CD4-positive, alpha-beta memory T cell (primary cell): ENCODE measurements around the gene IL36RN. TPM values are rescaled to one million over a fixed set of nuclear protein-coding genes. Genes with fewer than 3 reads are reported as not detected.
A peak's percentile ranks its signal among the peaks of the same experiment; 100 is the strongest.

ENCODE experiments used
- CTCF ChIA-PET: fragments of 350-600 bp; sonication (Branson Sonifier 250); formaldehyde crosslinking; loops from one replicate; lab custom pipeline; 2021; ENCODE audit warnings: inconsistent platforms; ENCODE audit not compliant: partially characterized antibody; lab: Charles Lee
- POLR2A ChIA-PET: fragments of 350-600 bp; sonication (Branson Sonifier 250); formaldehyde crosslinking; loops from one replicate; lab custom pipeline; 2021; ENCODE audit not compliant: partially characterized antibody; lab: Charles Lee
- DNase-seq, 5 donors: peaks; one replicate each; pipeline versions ENCODE4 v3.0.0 to v3.0.0-alpha.2; 2020 to 2022; ENCODE audit warnings: mixed read lengths in 1 of 5
- H3K27ac ChIP-seq: one replicate; pipeline ENCODE4 v1.7.0; 2013; ENCODE audit warnings: low read depth, low read length
- H3K27me3 ChIP-seq: 2 replicates; pipeline ENCODE4 v1.7.0; 2013; ENCODE audit warnings: mild to moderate bottlenecking, low read length, moderate library complexity; ENCODE audit not compliant: insufficient read depth
- H3K36me3 ChIP-seq: 2 replicates; pipeline ENCODE4 v1.7.0; 2013; ENCODE audit warnings: mild to moderate bottlenecking, low read length, moderate library complexity; ENCODE audit not compliant: insufficient read depth
- H3K4me1 ChIP-seq: 2 replicates; pipeline ENCODE4 v1.7.0; 2013; ENCODE audit warnings: mild to moderate bottlenecking, low read length, moderate library complexity; ENCODE audit not compliant: insufficient read depth
- H3K4me3 ChIP-seq, 2 donors: one replicate each; pipeline ENCODE4 v1.7.0; 2013; ENCODE audit warnings: low read length in 2 of 2, mild to moderate bottlenecking in 1 of 2
- H3K9me3 ChIP-seq, 2 donors: one replicate each; pipeline ENCODE4 v1.7.0; 2013; ENCODE audit warnings: low read length in 2 of 2, control low read depth in 1 of 2; ENCODE audit not compliant: control insufficient read depth in 1 of 2
- H3K27ac Mint-ChIP-seq, 7 donors: one replicate each; pipeline ENCODE4 v1.8.0; 2020 to 2021; ENCODE audit warnings: mixed read lengths in 7 of 7, mild to moderate bottlenecking in 6 of 7, inconsistent platforms in 3 of 7, moderate library complexity in 3 of 7
- H3K27me3 Mint-ChIP-seq, 2 donors: one replicate each; pipeline ENCODE4 v1.8.0; 2020 to 2021; ENCODE audit warnings: mixed read lengths in 2 of 2
- H3K36me3 Mint-ChIP-seq, 2 donors: one replicate each; pipeline ENCODE4 v1.8.0; 2020 to 2021; ENCODE audit warnings: mixed read lengths in 2 of 2, inconsistent platforms in 1 of 2, mild to moderate bottlenecking in 1 of 2
- H3K4me1 Mint-ChIP-seq, 4 donors: one replicate each; pipeline ENCODE4 v1.8.0; 2020 to 2021; ENCODE audit warnings: mixed read lengths in 4 of 4, mild to moderate bottlenecking in 1 of 4
- H3K4me3 Mint-ChIP-seq, 8 donors: one replicate each; pipeline ENCODE4 v1.8.0; 2020 to 2021; ENCODE audit warnings: mixed read lengths in 8 of 8, mild to moderate bottlenecking in 7 of 8, moderate library complexity in 6 of 8, inconsistent platforms in 3 of 8
- H3K9me3 Mint-ChIP-seq, 8 donors: one replicate each; pipeline ENCODE4 v1.8.0; 2020 to 2021; ENCODE audit warnings: mixed read lengths in 8 of 8, mild to moderate bottlenecking in 5 of 8, inconsistent platforms in 3 of 8, moderate library complexity in 1 of 8
- intact Hi-C: fragments of 100-400 bp; cut with micrococcal nuclease; formaldehyde crosslinking; loops from one replicate; pipeline ENCODE4 v1.15.1; 2023
- polyA plus RNA-seq, 2 donors: library from polyadenylated mRNA; unstranded; fragments of 300-500 nt; fragmentation: Illumina TruSeq; gene quantifications; one replicate each; pipeline ENCODE4 v1.2.3, GENCODE V29; 2021
- total RNA-seq, 2 experiments: library from RNA; stranded (reverse); gene quantifications; one replicate each; pipeline ENCODE4 v1.2.3, GENCODE V29; 2021

Gene IL36RN
- total and polyA plus RNA-seq, 4 experiments from 2014 or later: not detected

DNA sequence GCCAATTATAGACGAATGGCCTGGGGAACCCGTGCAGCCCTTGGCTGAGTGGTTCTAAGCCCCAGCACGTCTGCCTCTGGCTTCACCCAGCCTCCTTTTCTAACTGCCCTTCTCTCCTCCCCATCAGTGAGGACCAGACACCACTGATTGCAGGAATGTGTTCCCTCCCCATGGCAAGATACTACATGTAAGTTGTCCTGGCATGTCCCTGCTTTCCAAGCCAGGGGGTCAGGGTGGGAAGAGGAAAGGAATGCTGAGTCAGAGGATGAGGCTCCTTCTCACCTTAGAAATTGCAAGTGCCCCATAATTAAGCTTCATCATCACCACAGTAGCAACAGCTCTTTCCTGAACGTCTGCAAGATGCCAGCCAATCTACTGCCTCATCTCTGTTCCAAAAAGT lies 13.6 kb downstream of the IL36RN start:
- H3K27me3 ChIP-seq: no peaks in the 10 kb centered on the region
- Mint-ChIP-seq H3K27ac (no peak overlapping the region), H3K4me3 (no peak overlapping the region), H3K4me1 (peaks cover 2 to 6% (median 4%) of the 10 kb centered on the region in 4 donors), H3K27me3 (peaks cover 2 to 5% of the 10 kb centered on the region in 2 donors), H3K9me3 (no peaks in the 10 kb centered on the region), H3K36me3 (no peaks in the 10 kb centered on the region)
- H3K36me3 ChIP-seq: no peaks in the 10 kb centered on the region
- intact Hi-C loops: no loop called here
- H3K4me1 ChIP-seq: peaks cover 4% of the 10 kb centered on the region
- no peak overlapping the region for H3K4me3 ChIP-seq
- ChIA-PET CTCF (interaction anchor here (1.2 kb wide), 1 partner anchor 10 kb away, joined by 4 read pairs; no protein-coding TSS in a partner anchor), POLR2A (no interaction called here)
- H3K9me3 ChIP-seq: no peaks in the 10 kb centered on the region
- no peak overlapping the region for H3K27ac ChIP-seq
- no peak for DNase-seq

DNA sequence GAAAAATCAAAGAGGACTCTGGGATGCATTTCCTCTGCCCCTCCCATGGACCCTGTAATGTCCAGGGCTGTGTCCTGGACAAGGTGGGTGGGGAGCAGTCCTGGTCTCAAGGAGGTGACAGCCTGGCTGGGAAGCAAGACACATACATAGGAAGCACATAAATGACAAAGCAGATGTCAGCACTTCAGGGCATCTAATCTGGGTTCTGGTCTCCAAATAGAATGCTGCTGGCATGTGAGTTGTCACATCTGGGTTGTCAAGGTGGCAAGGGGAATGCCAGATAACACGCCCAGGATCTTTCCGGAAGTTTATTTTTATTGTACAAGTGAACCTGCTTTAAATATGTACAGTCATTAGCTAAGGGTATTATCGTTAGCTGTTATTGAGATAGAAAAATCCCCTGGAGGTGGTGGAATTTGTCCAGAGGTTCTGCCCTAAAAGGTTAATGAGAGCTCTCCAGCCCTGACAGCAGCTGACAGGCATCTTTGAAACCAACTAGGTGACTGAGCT lies 14.4 kb downstream of the IL36RN start:
- ChIA-PET CTCF (interaction anchor here (1.2 kb wide), 1 partner anchor 9 kb away, joined by 4 read pairs; no protein-coding TSS in a partner anchor), POLR2A (no interaction called here)
- Mint-ChIP-seq H3K27ac (peak overlapping the region in 1 of 7 donors; percentile 37), H3K27me3 (peaks cover 2 to 5% of the 10 kb centered on the region in 2 donors), H3K36me3 (no peaks in the 10 kb centered on the region), H3K4me3 (no peak overlapping the region), H3K4me1 (peaks cover 2 to 6% (median 4%) of the 10 kb centered on the region in 4 donors), H3K9me3 (no peaks in the 10 kb centered on the region)
- intact Hi-C loops: no loop called here
- H3K4me1 ChIP-seq: peaks cover 4% of the 10 kb centered on the region
- no peak overlapping the region for H3K4me3 ChIP-seq
- H3K9me3 ChIP-seq: no peaks in the 10 kb centered on the region
- H3K27me3 ChIP-seq: no peaks in the 10 kb centered on the region
- H3K36me3 ChIP-seq: no peaks in the 10 kb centered on the region
- DNase-seq: no peak
- no peak overlapping the region for H3K27ac ChIP-seq

DNA sequence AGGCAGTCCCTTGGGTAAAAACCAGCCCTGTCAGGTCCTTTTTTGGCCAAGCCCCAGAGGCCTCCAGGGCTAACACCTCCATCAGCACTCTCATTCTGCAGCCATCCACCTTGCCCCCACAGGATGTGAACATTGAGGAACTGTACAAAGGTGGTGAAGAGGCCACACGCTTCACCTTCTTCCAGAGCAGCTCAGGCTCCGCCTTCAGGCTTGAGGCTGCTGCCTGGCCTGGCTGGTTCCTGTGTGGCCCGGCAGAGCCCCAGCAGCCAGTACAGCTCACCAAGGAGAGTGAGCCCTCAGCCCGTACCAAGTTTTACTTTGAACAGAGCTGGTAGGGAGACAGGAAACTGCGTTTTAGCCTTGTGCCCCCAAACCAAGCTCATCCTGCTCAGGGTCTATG lies 16.0 kb downstream of the IL36RN start:
- ChIA-PET POLR2A (no interaction called here), CTCF (no interaction called here)
- no peak overlapping the region for H3K4me3 Mint-ChIP-seq
- intact Hi-C loops: no loop called here
- no peaks in the 10 kb centered on the region for H3K36me3 Mint-ChIP-seq
- Histone ChIP-seq H3K4me1 (peaks cover 4% of the 10 kb centered on the region), H3K27ac (no peak overlapping the region), H3K36me3 (no peaks in the 10 kb centered on the region), H3K4me3 (no peak overlapping the region), H3K9me3 (no peaks in the 10 kb centered on the region), H3K27me3 (no peaks in the 10 kb centered on the region)
- H3K27me3 Mint-ChIP-seq: peaks cover 2 to 4% of the 10 kb centered on the region in 2 donors
- H3K4me1 Mint-ChIP-seq: peaks cover 2 to 6% (median 4%) of the 10 kb centered on the region in 4 donors
- H3K9me3 Mint-ChIP-seq: no peaks in the 10 kb centered on the region
- DNase-seq: no peak
- no peak overlapping the region for H3K27ac Mint-ChIP-seq

DNA sequence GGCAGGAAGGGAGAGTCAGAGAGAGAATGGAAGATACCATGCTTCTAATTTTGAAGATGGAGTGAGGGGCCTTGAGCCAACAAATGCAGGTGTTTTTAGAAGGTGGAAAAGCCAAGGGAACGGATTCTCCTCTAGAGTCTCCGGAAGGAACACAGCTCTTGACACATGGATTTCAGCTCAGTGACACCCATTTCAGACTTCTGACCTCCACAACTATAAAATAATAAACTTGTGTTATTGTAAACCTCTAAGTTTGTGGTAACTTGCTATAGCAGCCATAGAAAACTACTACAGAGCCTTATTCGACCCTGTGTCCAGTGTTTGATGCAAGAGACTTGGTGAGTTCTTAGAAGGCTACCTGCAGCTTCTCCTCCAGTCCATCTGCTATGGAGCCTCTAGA lies 16.6 kb downstream of the IL36RN start:
- Histone ChIP-seq H3K27me3 (no peaks in the 10 kb centered on the region), H3K9me3 (no peaks in the 10 kb centered on the region), H3K4me3 (no peak overlapping the region), H3K27ac (no peak overlapping the region), H3K4me1 (peaks cover 4% of the 10 kb centered on the region), H3K36me3 (no peaks in the 10 kb centered on the region)
- H3K27me3 Mint-ChIP-seq: peaks cover 2 to 4% of the 10 kb centered on the region in 2 donors
- intact Hi-C loops: no loop called here
- H3K9me3 Mint-ChIP-seq: no peaks in the 10 kb centered on the region
- peak overlapping the region in 1 of 7 donors; percentile 66 for H3K27ac Mint-ChIP-seq
- no peak overlapping the region for H3K4me3 Mint-ChIP-seq
- POLR2A ChIA-PET: no interaction called here
- no peaks in the 10 kb centered on the region for H3K36me3 Mint-ChIP-seq
- no peak for DNase-seq
- CTCF ChIA-PET: no interaction called here
- H3K4me1 Mint-ChIP-seq: peaks cover 2 to 6% (median 4%) of the 10 kb centered on the region in 4 donors

DNA sequence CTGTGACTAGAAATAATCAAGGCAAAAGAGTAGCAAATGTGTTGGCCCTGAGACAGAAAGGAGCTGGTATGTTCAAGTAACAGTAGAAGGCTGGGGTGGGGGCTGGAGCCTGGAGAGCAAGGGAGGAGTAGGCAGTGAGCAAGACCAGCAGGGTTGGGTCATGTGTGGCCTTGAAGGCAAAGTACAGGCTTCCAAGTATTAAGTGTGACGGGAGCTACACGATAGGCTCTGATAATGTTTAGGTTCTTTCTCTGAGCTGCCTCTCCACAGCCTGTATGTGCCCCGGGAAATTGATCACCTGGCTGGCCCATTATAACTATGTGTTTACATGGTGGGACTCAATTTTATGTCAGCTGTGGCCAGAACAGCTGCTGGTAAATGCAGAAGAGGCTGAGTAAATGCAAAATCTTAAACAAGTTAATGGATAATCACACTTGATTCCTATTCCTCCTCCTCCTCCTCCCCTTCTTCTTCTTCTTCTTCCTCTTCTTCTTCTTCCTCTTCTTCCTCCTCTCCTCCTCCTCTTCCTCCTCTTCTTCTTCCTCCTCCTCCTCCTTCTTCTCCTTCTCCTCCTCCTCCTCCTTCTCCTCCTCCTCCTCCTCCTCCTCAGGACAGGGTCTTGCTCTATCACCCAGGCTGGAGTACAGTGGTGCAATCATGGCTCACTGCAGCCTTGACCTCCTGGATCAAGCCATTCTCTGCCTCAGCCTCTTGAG lies 18.1 kb downstream of the IL36RN start:
- H3K36me3 Mint-ChIP-seq: no peaks in the 10 kb centered on the region

DNA sequence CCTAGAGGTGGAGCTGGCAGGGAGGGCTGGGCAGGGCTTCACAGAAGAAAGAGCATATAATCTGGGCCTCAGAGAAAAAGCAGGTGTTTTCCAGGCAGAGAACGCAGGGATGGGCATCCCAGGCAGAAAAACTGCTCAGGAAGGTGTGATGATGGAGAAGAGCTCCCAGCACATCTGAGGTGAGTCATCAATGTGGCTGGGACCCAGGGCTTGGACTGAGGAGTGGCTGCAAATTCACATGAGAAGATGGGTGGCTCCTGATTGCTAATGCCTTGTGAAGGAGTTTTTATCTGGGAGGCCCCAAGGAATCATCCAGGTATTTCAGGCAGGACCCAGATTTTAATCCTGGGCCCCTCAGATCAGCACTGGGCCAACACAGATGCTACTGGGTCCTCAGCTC lies 18.9 kb downstream of the IL36RN start:
- Histone ChIP-seq H3K27ac (no peak overlapping the region), H3K9me3 (no peaks in the 10 kb centered on the region), H3K36me3 (no peaks in the 10 kb centered on the region), H3K27me3 (no peaks in the 10 kb centered on the region), H3K4me3 (no peak overlapping the region), H3K4me1 (peaks cover 4% of the 10 kb centered on the region)
- Mint-ChIP-seq H3K36me3 (no peaks in the 10 kb centered on the region), H3K4me1 (peaks cover 2 to 6% (median 4%) of the 10 kb centered on the region in 4 donors), H3K4me3 (no peak overlapping the region), H3K27me3 (peaks cover 6% of the 10 kb centered on the region in 2 donors), H3K9me3 (no peaks in the 10 kb centered on the region), H3K27ac (no peak overlapping the region)
- intact Hi-C loops: no loop called here
- no peak for DNase-seq
- ChIA-PET POLR2A (no interaction called here), CTCF (interaction anchor here (1.3 kb wide), 1 partner anchor 15 kb away, joined by 3 read pairs; no protein-coding TSS in a partner anchor)

More for the DNA sequence above, 18.1 kb downstream of the IL36RN start:
- Mint-ChIP-seq H3K9me3 (no peaks in the 10 kb centered on the region), H3K4me1 (peaks cover 2 to 6% (median 4%) of the 10 kb centered on the region in 4 donors), H3K27me3 (peaks cover 6% of the 10 kb centered on the region in 2 donors), H3K27ac (no peak overlapping the region), H3K4me3 (no peak overlapping the region)
- Histone ChIP-seq H3K27ac (no peak overlapping the region), H3K4me1 (peaks cover 4% of the 10 kb centered on the region), H3K27me3 (no peaks in the 10 kb centered on the region), H3K9me3 (no peaks in the 10 kb centered on the region), H3K36me3 (no peaks in the 10 kb centered on the region), H3K4me3 (no peak overlapping the region)
- no peak for DNase-seq
- ChIA-PET POLR2A (no interaction called here), CTCF (interaction anchor here (1.2 kb wide), 1 partner anchor 60 kb away, joined by 3 read pairs; no protein-coding TSS in a partner anchor)
- intact Hi-C loops: no loop called here

DNA sequence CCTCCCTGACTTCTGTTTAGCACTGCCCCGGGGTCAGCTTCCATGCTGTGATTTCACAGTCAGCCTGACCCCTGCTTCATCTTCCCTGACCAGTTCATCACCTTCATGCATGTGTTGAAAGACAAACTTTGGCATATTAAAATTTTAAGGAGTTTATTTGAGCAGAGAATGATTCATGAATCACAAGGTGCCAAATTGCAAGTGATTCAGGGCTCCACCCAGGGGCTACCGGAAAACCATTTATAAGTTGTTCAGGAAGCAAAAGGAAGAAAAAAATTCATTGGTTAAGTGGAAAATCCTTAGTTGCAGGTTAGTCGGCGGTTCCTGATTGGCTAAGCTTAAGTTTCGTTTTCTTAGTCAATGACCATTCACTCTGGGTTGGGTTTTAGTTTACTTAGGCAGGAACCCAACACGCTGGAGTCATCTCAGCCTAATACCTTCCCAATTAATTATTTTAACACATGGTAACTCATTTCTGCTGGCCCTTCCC lies 19.4 kb downstream of the IL36RN start:
- intact Hi-C loops: no loop called here
- CTCF ChIA-PET: interaction anchor here (1.3 kb wide), 1 partner anchor 16 kb away, joined by 3 read pairs; no protein-coding TSS in a partner anchor

More for the DNA sequence above, 19.4 kb downstream of the IL36RN start:
- peaks cover 0 to under 1% (median 0%) of the 10 kb centered on the region in 8 donors for H3K9me3 Mint-ChIP-seq
- H3K27ac Mint-ChIP-seq: peak overlapping the region in 1 of 7 donors; percentile 36
- Histone ChIP-seq H3K4me3 (no peak overlapping the region), H3K36me3 (no peaks in the 10 kb centered on the region), H3K27me3 (no peaks in the 10 kb centered on the region), H3K27ac (no peak overlapping the region), H3K9me3 (no peaks in the 10 kb centered on the region), H3K4me1 (peaks cover 4% of the 10 kb centered on the region)
- H3K27me3 Mint-ChIP-seq: peaks cover 4 to 7% of the 10 kb centered on the region in 2 donors
- POLR2A ChIA-PET: no interaction called here
- H3K4me3 Mint-ChIP-seq: no peak overlapping the region
- H3K36me3 Mint-ChIP-seq: no peaks in the 10 kb centered on the region
- H3K4me1 Mint-ChIP-seq: peaks cover 2 to 6% (median 4%) of the 10 kb centered on the region in 4 donors
- DNase-seq: no peak
